NCI-H460 (cell line): Measurements from ENCODE around the gene TAAR8. TPM values are rescaled to one million over a fixed set of nuclear protein-coding genes. Genes with fewer than 3 reads are reported as not detected.

ENCODE experiments used
- small RNA-seq, 2 experiments: library from RNA; depleted of rRNA; stranded (forward); fragments of <200 nt; gene quantifications; one replicate each; pipeline ENCODE3, GENCODE V24; 2014
- total RNA-seq: library from RNA; depleted of rRNA; stranded (reverse); fragments of >200 nt; shearing (Covaris generic); gene quantifications from 2 replicates; pipeline ENCODE4 v1.2.3, GENCODE V29; 2014; rRNA removed

TAAR8 gene
- total RNA-seq, 1 experiment from 2014 or later: not detected

Small RNAs within 50 kb of the gene (small RNA-seq; reads per million reads assigned to genes)
- 0 reads per million in 2 experiments for gene TAAR7P

Other genes starting within 250 kb of the TAAR8 start
- gene MOXD1, start 151.2 kb upstream of the TAAR8 start, total RNA-seq: not detected in 2 replicates
- 8.2 and 10.0 TPM in 2 replicates for gene STX7, start 39.6 kb upstream of the TAAR8 start, total RNA-seq
- not detected in 2 replicates for gene TAAR9, start 14.4 kb upstream of the TAAR8 start, total RNA-seq
- gene TAAR6, start 17.6 kb downstream of the TAAR8 start, total RNA-seq: not detected in 2 replicates
- not detected in 2 replicates for gene TAAR5, start 37.1 kb downstream of the TAAR8 start, total RNA-seq
- not detected in 2 replicates for gene TAAR2, start 71.6 kb downstream of the TAAR8 start, total RNA-seq
- not detected in 2 replicates for gene TAAR1, start 106.5 kb downstream of the TAAR8 start, total RNA-seq
- not detected in 2 replicates for gene VNN1, start 161.4 kb downstream of the TAAR8 start, total RNA-seq
- not detected in 2 replicates for gene VNN2, start 205.2 kb downstream of the TAAR8 start, total RNA-seq
- 21.2 and 21.3 TPM in 2 replicates for gene SLC18B1, start 246.0 kb downstream of the TAAR8 start, total RNA-seq